GM12801 (cell line): ENCODE data around the gene ZFYVE26.

Experiments used
- TF ChIP-seq, protein P1 (sequence below): IDR thresholded peaks from one replicate; pipeline ENCODE4 v1.5.1; 2011; ENCODE audit warnings: control low read depth; ENCODE audit not compliant: insufficient read length; ENCODE audit errors: extremely low read depth

The ZFYVE26 gene

DNA sequence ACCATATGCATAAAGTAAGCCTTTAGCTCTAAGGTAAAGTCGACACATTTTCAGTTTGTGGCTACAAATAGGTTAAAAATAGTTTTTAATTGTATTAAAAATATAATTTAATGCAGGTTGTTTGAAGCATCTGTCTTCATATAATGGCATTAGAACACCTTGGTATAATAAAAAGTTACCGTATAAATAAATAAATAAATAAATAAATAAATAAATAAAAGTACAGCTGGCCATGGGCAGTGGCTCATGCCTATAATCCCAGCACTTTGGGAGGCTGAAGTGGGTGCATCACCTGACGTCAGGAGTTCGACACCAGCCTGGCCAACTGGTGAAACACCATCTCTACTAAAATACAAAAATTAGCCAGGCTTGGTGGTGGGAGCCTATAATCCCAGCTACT, 15.6 kb downstream of the ZFYVE26 start:
- TF ChIP-seq, protein P1, sequence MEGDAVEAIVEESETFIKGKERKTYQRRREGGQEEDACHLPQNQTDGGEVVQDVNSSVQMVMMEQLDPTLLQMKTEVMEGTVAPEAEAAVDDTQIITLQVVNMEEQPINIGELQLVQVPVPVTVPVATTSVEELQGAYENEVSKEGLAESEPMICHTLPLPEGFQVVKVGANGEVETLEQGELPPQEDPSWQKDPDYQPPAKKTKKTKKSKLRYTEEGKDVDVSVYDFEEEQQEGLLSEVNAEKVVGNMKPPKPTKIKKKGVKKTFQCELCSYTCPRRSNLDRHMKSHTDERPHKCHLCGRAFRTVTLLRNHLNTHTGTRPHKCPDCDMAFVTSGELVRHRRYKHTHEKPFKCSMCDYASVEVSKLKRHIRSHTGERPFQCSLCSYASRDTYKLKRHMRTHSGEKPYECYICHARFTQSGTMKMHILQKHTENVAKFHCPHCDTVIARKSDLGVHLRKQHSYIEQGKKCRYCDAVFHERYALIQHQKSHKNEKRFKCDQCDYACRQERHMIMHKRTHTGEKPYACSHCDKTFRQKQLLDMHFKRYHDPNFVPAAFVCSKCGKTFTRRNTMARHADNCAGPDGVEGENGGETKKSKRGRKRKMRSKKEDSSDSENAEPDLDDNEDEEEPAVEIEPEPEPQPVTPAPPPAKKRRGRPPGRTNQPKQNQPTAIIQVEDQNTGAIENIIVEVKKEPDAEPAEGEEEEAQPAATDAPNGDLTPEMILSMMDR = no peak

DNA sequence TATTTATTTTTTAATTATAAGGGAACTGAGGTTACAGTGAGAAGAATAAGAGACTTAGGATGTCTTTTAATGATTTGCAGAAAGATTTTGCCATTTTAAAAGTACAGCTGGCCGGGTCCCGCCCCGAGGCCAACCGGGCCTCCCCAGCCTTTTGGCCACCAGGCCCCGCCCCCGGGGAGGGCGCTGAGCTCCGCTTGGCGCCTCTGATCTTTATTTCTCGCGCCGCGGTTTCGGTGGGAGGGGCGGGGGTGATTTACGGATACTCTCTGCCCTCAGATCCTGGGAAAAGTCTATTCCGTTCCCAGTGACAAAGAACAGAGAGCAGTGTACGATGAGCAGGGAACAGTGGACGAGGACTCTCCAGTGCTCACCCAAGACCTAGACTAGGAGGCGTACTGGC, 17.7 kb downstream of the ZFYVE26 start:
- TF ChIP-seq, protein P1 = no peak

DNA sequence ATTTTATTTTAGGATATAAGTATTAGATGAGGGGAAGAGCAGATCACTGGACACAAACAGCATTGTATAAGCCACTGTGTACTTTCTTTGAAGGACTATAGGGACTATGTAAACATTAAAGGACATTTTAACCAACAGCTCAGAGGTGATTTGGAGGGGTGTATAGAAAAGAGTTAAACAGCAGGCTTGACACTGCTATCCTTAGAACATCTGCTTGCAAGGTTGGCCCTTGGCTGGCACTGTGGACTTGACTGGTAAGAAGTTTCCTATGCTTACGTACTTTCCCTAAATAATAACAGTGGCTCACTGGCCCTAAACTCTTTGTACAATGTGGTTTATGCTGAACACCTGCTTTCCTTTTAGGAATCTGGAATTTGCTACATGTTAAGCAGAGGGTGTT, 28.7 kb downstream of the ZFYVE26 start:
- TF ChIP-seq, protein P1 = no peak

DNA sequence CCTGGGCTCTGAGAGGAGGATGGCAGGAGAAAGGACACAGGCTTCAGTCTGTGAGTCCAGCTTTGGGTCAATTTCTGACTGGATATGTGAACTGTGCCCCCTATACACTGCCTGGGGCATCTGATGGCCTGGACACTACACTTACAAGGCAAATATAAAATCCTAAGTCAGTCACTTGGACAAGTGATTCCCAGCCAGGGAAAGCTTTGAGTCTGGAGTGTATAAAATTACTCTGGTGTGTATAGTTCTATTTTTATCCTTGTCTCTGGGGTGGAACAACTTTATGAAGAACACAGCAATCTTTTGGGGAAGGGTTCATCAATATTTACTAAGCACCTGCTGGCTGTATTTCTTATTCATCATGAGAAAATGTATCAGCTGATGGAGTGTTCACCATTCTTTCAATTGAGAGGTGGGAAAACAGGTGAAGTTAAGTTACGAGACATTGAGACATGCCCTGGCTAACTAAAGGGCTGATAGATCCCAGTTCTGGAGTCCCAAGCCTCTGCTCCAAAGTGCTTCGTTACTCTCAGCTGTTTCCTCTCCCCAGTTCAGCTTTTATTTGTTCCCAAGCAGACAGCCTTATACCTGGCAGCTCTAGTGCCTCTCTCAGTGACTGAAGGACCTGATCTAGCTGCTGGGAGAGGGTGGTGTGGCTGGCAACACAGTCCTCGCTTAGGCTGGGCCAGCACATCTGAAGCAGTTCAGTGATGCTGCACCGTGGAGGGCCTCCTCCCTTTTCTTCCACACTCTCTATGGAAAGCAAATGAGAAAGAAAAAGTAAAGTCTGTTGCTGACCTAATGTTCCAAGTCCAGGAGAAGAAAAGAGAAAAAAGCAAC, 30.9 kb downstream of the ZFYVE26 start:
- TF ChIP-seq, protein P1 = no peak

DNA sequence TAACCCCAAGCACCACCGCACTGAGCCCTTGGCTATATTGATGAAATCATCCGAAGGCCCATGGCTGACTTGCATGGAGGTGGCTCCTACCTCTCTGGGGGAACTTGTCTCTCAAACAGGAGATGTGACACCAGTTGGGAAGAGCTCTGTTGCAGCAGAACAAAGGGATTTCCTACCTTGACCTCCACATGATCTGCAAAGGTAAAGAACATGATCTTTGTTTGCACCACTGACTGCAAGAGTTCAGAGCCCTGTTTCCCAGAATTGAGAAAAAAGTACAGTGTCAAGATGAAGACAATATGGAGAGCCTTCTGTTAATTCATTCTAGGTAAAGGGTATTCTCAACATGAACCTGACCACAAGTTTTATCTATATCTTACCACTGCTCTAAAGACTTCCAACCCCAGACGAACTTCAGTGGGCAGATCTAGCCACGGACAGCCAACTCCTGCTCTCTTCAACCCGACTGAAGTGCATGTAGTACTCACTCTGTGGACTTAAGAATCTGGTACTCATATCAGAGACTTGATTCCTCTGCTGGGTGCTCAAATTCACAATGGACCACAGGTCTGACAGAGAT, 32.1 kb downstream of the ZFYVE26 start:
- TF ChIP-seq, protein P1 = no peak

DNA sequence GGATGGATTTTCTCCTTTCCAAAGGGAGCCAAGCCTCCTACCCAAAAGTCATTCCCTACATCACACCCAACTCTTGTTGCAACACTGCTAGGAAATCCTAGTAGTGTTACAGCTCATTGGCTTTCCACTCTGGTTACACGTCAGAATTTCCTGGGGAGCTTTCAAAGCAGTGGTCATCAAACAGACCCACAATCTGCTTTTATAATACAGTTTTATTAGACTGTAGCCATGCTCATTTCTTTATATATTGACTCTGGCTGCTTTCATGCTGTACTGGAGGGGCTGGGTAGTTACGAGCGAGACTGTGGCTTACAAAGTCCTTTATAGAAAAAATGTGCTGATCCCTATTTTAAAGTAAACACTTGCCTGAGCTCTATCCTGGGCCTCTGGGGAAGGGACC, 34.3 kb downstream of the ZFYVE26 start:
- TF ChIP-seq, protein P1 = no peak

DNA sequence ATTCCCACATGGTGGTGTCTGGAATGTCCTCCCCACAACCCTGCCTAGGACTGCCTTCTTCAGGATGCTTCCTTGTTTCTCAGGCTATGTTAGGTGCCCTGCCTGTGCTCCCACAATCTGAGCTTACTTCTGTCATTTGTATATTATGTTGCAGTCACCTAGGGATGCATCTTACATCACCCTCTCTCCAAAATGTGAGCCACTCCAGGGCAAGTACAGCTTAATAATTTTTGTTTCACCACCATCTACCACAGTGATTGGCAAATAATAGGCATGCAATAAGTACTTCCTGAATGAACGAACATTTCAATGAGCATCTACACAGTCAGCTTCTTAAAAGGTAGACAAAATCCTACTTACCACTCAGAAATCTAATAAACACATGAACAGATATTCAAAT, 37.6 kb downstream of the ZFYVE26 start:
- TF ChIP-seq, protein P1 = no peak
